ENCODE data around the gene DYRK1A. TPM values are rescaled to one million over a fixed set of nuclear protein-coding genes. Genes with fewer than 3 reads are reported as not detected.

The DYRK1A gene
- total and polyA plus RNA-seq, 2 of the 13 experiments (the other 11 are each of a cell fraction or from before 2014, with no cell fraction given) = 24.6 to 34.2 TPM

DNA sequence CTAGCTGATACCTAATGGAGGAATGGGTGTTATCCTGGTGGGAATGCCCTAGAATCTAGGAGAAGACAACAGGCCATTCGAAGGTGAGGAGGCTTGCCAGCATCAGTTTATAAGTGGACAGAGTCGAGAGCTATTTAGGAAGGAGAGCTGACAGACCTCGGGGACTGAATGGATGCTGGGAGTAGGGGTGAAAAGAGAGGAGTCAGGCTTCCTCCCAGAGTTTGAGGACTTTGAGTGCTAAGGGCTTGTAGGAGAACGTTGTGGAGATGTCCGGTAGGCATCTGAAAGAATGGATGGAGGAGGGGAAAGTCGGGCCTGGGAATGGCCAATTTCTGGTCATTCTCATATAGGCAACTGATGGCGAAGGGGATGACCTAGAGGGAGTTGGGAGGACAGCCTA, 155.1 kb downstream of the DYRK1A start:
- Histone ChIP-seq H3K4me3 (replicated peaks in 1 of 3; ENCODE audit: insufficient read depth in 1 of 3, low read depth in 2 of 3, low read length in 3 of 3) (no peak overlapping the region), H3K4me1 (ENCODE audit: insufficient read depth, low read length) (no peaks in the 10 kb centered on the region), H3K36me3 (replicated peaks in 1 of 2; ENCODE audit: control insufficient read depth in 1 of 2, insufficient read depth in 2 of 2, low read length in 2 of 2) (no peaks in the 10 kb centered on the region; a peak in 2 of 5 replicates), H3K27me3 (ENCODE audit: control insufficient read depth in 1 of 2, insufficient read depth in 2 of 2, low read length in 2 of 2) (no peaks in the 10 kb centered on the region), H3K9ac (ENCODE audit: insufficient read depth, low read depth, low read length) (no peak overlapping the region), H3K27ac (ENCODE audit: extremely low read length, insufficient read depth, low read length) (no peak overlapping the region), H3K9me3 (ENCODE audit: low read length) (no peaks in the 10 kb centered on the region), H2AFZ (ENCODE audit: low read length) (no peak overlapping the region), H3K4me2 (ENCODE audit: low read depth, low read length) (no peak overlapping the region), H4K20me1 (ENCODE audit: insufficient read depth, low read length) (no peaks in the 10 kb centered on the region), H3K79me2 (ENCODE audit: insufficient read depth, low read length) (no peaks in the 10 kb centered on the region)
- WGBS (ENCODE audit: low lambda C conversion rate) = 61% methylated on average over 7 of the region's 7 CpGs
- intact Hi-C loops (cut with micrococcal nuclease; ENCODE audit: unreplicated experiment) (no loop called here), in situ Hi-C loops (cut with HindIII; ENCODE audit: extremely low pct_ligation_motif_present, low pct_unique_long_range_greater_than_20kb) (no loop called here)
- no TSS peak for BruUV-seq (replicated peaks)
- DNase-seq (ENCODE audit: low spot score) = no peak
- TF ChIP-seq NFE2L2 (IDR thresholded peaks at IDR 0.05; ENCODE audit: low read length) (no peak), FOXP4 (CRISPR knock-in tag; IDR thresholded peaks at IDR 0.05) (no peak), ZNF781 (CRISPR knock-in tag; IDR thresholded peaks at IDR 0.05; ENCODE audit: borderline replicate concordance, not compliant biosample characterization) (no peak), ZFP82 (CRISPR knock-in tag; IDR thresholded peaks at IDR 0.05; ENCODE audit: borderline replicate concordance) (no peak), CENPT (CRISPR knock-in tag; IDR thresholded peaks at IDR 0.05; ENCODE audit: low read depth) (no peak), TRIM24 (CRISPR knock-in tag; IDR thresholded peaks at IDR 0.05) (no peak), ZNF605 (CRISPR knock-in tag; IDR thresholded peaks at IDR 0.05) (no peak), ZFP90 (CRISPR knock-in tag; IDR thresholded peaks at IDR 0.05; ENCODE audit: borderline replicate concordance) (no peak), ZNF773 (CRISPR knock-in tag; IDR thresholded peaks at IDR 0.05; ENCODE audit: borderline replicate concordance) (no peak), PHF5A (CRISPR knock-in tag; IDR thresholded peaks at IDR 0.05; ENCODE audit: low read depth, unreplicated experiment) (no peak)
- TF ChIP-seq, protein P1, sequence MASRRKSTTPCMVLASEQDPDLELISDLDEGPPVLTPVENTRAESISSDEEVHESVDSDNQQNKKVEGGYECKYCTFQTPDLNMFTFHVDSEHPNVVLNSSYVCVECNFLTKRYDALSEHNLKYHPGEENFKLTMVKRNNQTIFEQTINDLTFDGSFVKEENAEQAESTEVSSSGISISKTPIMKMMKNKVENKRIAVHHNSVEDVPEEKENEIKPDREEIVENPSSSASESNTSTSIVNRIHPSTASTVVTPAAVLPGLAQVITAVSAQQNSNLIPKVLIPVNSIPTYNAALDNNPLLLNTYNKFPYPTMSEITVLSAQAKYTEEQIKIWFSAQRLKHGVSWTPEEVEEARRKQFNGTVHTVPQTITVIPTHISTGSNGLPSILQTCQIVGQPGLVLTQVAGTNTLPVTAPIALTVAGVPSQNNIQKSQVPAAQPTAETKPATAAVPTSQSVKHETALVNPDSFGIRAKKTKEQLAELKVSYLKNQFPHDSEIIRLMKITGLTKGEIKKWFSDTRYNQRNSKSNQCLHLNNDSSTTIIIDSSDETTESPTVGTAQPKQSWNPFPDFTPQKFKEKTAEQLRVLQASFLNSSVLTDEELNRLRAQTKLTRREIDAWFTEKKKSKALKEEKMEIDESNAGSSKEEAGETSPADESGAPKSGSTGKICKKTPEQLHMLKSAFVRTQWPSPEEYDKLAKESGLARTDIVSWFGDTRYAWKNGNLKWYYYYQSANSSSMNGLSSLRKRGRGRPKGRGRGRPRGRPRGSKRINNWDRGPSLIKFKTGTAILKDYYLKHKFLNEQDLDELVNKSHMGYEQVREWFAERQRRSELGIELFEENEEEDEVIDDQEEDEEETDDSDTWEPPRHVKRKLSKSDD (CRISPR knock-in tag; IDR thresholded peaks at IDR 0.05; ENCODE audit: low read depth) = no peak
- ChIA-PET CTCF (ENCODE audit: low intra/inter-chr PET ratio, low total read pairs) (no interaction called here), POLR2A (no interaction called here)
- no peak; the same call in 2 of the 3 replicates for ATAC-seq
- no peak for FAIRE-seq
